H1 (cell line): ENCODE results near the gene FCN2. TPM values are rescaled to one million over a fixed set of nuclear protein-coding genes. Genes with fewer than 3 reads are reported as not detected.

Experiments used
- ASH2L ChIP-seq: fragments of 200-600, 300-600 bp; sonication (generic); IDR thresholded peaks from one replicate; pipeline ENCODE4 v1.7.1; 2017; ENCODE audit warnings: low read length
- JUND ChIP-seq: IDR thresholded peaks from 2 replicates; pipeline ENCODE4 v1.6.1; 2011; ENCODE audit warnings: mild to moderate bottlenecking, improper control_type of control experiment, low read length
- RBBP5 ChIP-seq: IDR thresholded peaks from 2 replicates; pipeline ENCODE4 v1.7.1; 2012; ENCODE audit warnings: low read depth, mild to moderate bottlenecking, inconsistent platforms, low read length, moderate library complexity, borderline replicate concordance
- SIN3A ChIP-seq, 2 experiments: IDR thresholded peaks in 1 of 2; conservative IDR thresholded peaks in 1 of 2; 2 replicates each; pipeline ENCODE4 v1.6.1; 2011 to 2012; ENCODE audit warnings: low read length in 2 of 2, improper control_type of control experiment in 1 of 2, low read depth in 1 of 2, mild to moderate bottlenecking in 1 of 2
- TAF1 ChIP-seq: IDR thresholded peaks from 2 replicates; pipeline ENCODE4 v1.6.1; 2011; ENCODE audit warnings: mild to moderate bottlenecking, low read depth, low read length
- TEAD4 ChIP-seq: IDR thresholded peaks from 2 replicates; pipeline ENCODE4 v1.6.1; 2012; ENCODE audit warnings: low read depth, low read length, inconsistent platforms, mixed read lengths
- polyA plus RNA-seq, 7 experiments: library from polyadenylated mRNA; depleted of rRNA in 3 of 7; stranded (reverse) in 5 of 7; unstranded in 2 of 7; fragments of >200 nt in 5 of 7; fragments of 200-250 nt in 2 of 7; gene quantifications; 1 replicate in 5 of 7; 2 replicates in 1 of 7; 4 replicates in 1 of 7; pipeline versions ENCODE4 v1.2.1 to v1.2.3, GENCODE V29; 2011 to 2013; ENCODE audit warnings: missing spikeins in 2 of 7, mixed read lengths in 2 of 7
- total RNA-seq: library from RNA; stranded (reverse); fragmentation: NEBNext Ultra II Directional; extraction: Animal tissue kit (Norgen Biotek cat#: 25700); gene quantifications from 2 replicates; pipeline ENCODE4 v1.2.1, GENCODE V29; 2021

Gene FCN2
- total and polyA plus RNA-seq, 2 of the 8 experiments (the other 6 are each of a cell fraction or from before 2014, with no cell fraction given): not detected

GRCh38 chr9:134908524-134909309, 28.1 kb downstream of the FCN2 start (continued):
- TF ChIP-seq SIN3A (conservative IDR thresholded peaks at IDR 0.05 in 1 of 2, IDR thresholded peaks at IDR 0.05 in 1 of 2; ENCODE audit: low read depth in 1 of 2, low read length in 2 of 2) (no peak), RBBP5 (no peak), ASH2L (no peak), JUND (no peak), TEAD4 (no peak), TAF1 (no peak)
- TF ChIP-seq, all 59 proteins: peak for 0
